ENCODE measurements around the gene DNAJB2.

- TF ChIP-seq POLR2A (IDR thresholded peaks at IDR 0.05) (no peak), CTCF (IDR thresholded peaks at IDR 0.05) (no peak)
These were observed 13.4 kb downstream of the DNAJB2 start for GRCh38 chr2:219292616-219293015.

Data from prostate gland (tissue), 2 donors.